Dedifferentiated amniotic fluid mesenchymal stem cell (primary cell): ENCODE results near the gene PRKAB2.
"Not testable (repeated sequence)": the region's sequence is repeated elsewhere in the genome, so short reads cannot be mapped to it uniquely, and the experiment has no call there.

ENCODE experiments used
- DNase-seq: peaks from one replicate; pipeline ENCODE4 v3.0.0-alpha.2; 2016; ENCODE audit errors: extremely low spot score

PRKAB2 gene

DNA sequence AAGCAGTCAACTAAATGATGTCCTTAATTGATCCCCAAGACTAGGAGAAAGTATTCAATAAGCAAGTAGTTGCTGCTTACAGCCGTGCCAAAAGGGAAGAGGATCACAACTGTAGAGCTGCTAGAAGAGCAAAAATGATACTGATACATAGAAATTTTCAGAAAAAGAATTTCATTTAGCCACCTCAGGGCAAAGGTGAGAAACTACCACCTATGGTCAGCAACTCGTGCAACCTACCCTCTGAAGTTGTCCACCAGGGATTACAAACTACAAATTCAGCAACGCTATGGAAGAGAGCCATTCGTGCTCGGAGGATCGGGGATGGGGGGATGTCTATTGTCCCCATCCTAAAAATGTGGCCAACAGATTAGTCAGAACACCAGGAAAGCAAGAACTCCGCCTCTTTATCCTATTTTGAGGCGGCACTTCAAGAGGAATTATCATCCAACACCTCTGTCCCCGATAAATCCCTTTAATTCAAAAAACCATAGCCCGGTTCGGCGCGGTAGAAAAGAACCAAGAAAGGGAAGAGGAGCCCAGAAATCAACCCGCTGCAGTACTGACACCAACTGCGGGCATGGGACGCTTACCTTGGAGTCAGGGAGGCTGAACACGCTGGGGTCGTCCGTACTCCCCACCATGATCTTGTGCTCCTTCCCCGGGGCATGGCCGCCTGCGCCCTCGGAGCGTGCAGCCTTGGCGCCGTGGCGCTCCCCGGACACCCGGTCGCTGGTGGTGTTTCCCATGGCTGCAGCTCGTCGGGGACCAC is 687 bp downstream of the PRKAB2 start:
- DNase-seq, result no peak

DNA sequence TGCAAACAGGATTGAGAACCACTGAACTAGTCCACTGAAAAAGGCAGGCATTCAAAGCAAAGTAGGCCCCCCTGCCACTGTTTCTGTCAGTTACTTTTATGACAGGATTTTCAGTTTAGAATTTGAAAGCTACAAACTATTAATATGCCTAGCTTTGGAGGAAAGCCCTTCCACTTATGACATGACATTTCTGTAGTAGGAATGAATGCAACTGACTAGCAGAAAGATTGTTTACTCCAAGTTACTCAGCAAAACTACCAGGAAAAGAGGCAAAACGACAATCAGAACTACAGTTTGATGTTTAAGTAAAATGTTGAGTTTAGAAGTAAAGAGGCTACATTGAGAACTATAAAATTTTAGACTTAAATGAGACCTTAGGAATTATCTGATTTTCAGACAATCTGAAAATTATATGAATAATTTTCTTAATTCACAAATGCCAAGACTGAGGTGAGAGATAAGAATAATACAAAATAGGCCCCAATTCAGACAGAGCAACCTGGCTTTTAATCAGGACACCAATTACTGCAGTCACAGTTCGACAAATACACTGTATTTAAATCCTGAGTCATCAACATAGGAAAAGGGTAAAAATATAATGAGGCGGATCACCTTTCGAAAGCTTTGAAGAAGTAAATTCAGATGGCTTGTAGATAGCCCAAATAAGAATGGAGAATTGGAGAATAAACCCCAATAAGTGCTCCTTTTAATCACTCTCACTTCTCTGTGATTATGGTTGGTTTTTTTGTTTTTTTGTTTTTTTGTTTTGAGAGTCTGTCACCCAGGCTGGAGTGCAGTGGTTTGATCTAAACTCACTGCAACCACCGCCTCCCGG is 2.2 kb downstream of the PRKAB2 start:
- DNase-seq, result no peak

DNA sequence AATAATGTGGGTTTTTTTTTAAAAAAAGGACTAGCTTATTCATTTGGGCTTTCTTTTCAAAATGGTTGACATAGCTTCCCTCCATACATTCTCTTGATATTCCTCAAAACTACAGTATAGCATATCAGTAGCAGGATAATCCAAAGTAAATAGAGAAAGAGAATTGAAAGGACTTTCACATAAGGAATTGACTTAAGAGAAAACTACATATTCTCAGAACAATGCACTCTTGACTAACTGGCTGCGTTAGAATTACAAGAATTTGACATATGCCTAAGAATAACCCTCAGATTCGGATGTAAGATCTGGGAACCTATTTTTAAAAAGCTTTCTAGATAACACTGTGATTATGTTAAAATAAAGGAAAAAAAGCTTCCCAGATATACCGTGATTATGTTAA is 3.1 kb downstream of the PRKAB2 start:
- no peak for DNase-seq

- no peak for DNase-seq
Observed at GRCh38 chr1:147168626-147169058, 3.6 kb downstream of the PRKAB2 start.

DNA sequence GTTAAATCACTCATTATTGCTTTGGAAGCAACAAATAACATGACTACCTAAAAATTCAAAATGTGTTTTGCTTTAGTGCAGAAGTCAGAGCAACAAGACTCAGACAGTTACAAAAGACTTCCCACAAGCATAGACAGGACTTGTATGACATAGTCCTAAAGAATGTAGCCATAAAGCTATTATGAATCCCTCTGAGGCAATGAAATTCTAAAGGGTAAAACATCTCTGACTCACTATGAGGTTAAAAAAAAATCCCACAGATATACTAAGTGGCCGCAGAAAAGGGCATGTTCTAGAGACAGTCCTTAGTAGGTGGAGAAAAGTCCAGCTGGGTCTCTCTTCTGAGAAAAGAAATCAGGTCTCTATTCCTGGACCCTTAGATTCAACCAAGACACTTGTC is 4.9 kb downstream of the PRKAB2 start:
- peak; percentile 96 for DNase-seq

GRCh38 chr1:147163019-147163418 is 9.3 kb downstream of the PRKAB2 start:
- no peak for DNase-seq

DNA sequence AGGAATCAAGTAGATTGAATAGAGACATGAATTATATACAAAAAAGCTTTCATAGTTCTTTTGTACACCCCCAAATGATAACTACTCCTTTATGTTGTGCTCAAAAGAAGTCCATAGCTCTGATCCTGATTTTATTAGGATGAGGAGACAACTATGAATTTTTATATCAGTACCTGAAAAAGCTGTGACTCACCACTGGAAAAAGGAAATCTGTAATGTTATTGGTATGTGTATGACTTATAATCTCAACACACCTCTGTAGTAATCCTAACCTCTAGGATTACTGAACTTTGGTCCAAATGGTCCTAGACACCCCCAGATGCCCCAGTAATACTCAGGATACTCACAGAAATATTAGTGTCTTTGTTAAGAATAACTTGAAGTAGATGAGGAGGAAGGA is 10.2 kb downstream of the PRKAB2 start:
- DNase-seq, result no peak

- peak; percentile 41 for DNase-seq
Observed at GRCh38 chr1:147157116-147157515, 15.2 kb downstream of the PRKAB2 start.

GRCh38 chr1:147156642-147157041 is 15.6 kb downstream of the PRKAB2 start:
- DNase-seq, result no peak

DNA sequence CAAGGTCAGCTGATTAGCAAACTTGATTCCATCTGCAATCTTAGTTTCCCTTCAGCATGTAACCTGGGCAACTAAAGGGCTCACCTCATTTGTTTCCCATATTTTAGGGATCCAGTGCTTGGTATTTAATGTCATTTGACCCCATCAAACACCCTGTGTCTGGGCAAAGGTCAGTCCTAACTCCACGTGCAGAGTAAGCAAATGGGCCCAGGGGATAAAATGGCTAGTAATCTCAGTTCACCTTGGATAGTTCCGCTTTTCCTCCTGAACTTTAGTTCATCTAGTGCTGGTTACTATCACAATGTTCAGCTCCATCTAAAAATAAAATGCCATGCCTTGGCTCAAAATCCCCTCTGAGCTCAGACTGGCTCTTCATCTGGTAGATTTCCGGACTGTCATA is 19.5 kb downstream of the PRKAB2 start:
- DNase-seq, result no peak

DNA sequence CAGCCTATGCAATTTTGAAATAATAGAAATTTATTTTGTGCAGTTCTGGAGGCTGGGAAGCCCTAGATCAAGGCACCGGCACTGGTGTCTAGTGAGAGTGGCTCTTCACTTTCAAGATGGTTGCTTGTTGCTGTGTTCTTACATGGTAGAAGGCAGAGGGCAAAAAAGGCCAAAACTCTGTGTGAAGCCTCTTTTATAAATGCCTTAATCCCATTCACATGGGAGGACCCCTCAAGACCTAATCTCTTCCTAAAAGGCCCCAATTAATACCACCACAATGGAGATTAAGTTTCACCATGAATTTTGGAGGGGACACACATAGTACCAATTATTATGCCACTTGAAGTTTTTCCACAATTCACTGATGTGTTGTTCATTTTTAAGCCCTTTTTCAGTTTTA is 21.0 kb downstream of the PRKAB2 start:
- no peak for DNase-seq

DNA sequence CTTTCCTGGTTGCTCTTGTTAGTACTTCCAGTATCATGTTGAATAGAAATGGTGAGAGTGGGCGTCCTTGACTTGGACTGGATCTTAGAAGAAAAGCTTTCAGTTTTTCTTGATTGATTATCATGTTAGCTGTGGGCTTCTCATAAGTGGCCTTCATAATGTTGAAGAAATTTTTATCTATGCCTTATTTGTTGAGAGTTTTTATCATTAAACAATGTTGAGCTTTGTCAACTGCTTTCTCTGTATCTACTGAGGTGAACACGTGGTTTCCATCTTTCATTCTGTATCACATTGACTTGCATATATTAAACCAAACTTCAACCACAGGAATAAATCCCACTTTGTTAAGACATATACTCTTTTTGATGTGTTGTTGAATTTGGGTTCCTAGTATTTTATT is 29.4 kb downstream of the PRKAB2 start:
- DNase-seq, result no peak

DNA sequence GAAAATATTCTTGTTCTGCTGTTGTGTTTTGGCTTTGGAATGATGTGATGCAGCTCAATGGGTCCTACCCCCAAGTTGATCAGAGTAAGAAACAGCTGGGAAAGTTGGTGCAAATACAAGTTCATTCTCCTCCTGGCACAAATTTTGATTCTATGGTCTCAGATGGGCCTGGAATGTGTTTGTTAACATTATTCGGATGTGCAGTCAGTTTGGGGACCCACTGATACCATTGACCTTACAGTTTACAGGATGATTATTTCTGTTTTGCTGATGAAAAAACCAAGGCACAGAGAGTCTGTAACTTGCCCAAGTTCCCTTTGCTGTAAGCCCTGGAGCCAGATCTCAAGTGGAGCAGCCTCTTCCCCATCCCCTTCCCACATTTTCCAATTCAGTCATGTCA is 41.5 kb downstream of the PRKAB2 start:
- not testable (repeated sequence) for DNase-seq

DNA sequence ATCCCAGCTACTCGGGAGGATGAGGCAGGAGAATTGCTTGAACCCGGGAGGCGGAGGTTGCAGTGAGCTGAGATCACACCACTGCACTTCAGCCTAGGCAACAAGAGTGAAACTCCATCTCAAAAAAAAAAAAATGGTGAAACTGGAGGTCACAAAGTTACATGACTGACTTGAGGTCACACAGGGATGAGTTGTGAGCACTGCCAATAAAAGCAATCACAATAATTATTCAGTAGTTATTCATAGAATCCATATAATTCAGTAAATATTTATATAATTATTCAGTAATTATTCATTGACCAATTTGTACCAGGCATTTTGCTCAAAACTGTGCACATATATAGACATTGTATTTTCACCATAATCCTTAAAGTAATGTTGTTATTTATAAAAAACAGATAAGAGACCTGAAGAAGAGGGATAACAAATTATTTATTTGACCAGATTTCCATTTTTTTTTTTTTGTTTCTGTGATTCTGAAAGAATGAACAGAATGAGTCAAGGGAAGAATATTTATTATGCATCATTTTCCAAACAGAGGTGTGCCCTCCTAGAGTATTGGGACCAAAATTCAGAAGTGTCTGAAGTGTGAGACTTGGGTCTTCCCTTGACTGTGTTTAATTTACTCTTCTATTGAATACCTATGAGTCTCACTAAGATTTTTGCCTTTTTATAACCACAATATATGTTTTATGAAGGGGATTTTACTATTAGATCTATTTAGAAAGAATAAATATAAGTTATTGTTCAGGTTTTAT is 43.0 kb downstream of the PRKAB2 start:
- no peak for DNase-seq

GRCh38 chr1:147124266-147124665 is 48.0 kb downstream of the PRKAB2 start:
- no peak for DNase-seq

DNA sequence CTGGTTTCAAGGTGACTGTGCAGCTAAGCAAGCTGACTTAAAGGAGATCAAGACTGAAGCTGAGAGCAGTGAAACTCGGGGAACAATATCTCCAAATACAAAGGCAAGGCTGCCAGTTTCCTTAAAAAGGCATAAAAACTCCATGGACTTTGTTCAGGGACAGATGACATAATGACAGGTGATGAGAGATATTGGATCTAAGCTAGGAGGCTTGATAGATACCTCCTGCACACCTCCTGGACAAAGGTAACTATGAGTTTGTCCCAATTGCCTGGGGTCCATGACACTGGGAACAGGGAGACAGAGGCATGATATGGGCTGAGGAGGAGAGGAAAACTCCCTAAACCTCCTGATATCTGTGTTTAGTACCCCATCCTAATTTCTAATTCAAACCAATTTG is 55.2 kb downstream of the PRKAB2 start:
- DNase-seq, result no peak

- DNase-seq, result no peak
Observed at GRCh38 chr1:147115496-147115895, 56.8 kb downstream of the PRKAB2 start.

- not testable (repeated sequence) for DNase-seq
Observed at GRCh38 chr1:147115079-147115478, 57.2 kb downstream of the PRKAB2 start.

DNA sequence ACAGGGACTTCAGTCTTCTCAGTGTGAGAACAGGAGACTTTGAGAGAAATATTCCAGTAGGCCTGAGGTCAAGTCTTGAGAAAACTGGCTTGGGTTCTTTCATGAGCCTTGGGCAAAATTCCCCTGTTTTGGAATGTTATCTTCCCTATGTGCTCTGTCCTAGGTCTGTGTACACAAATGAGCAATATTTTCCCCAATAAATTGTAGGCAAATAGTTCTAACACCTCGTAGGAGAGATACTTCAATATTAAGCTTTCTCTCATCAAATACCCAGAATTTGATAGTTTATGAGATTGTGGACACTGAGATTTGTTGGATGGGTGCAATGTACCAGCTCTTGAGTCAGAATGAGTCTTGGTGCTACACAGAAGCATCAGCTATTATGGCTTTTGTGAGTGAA is 57.9 kb downstream of the PRKAB2 start:
- DNase-seq, result not testable (repeated sequence)

- no peak for DNase-seq
Observed at GRCh38 chr1:147111381-147112130, 60.7 kb downstream of the PRKAB2 start.

GRCh38 chr1:147110872-147111271 is 61.4 kb downstream of the PRKAB2 start:
- no peak for DNase-seq

DNA sequence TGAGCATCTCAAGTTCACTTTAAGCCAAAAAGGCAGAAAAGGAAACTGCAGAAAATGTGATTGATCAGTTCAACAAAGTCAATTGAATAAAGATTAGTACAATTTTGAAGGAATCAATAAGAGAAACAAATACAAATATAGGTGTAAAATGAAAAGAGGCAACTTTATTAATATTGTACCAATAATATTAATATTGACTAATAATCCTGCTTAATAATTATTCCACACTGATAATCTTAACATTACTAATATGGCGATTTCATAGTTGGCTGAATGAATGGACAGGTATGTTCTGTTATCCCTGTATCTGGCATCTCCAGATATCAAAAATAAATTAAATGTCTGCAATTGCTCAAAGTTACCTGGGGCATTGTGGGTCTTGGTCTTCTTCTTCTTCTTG is 61.8 kb downstream of the PRKAB2 start:
- no peak for DNase-seq
